Measurements from ENCODE around the gene CNOT11.

Gene CNOT11

DNA sequence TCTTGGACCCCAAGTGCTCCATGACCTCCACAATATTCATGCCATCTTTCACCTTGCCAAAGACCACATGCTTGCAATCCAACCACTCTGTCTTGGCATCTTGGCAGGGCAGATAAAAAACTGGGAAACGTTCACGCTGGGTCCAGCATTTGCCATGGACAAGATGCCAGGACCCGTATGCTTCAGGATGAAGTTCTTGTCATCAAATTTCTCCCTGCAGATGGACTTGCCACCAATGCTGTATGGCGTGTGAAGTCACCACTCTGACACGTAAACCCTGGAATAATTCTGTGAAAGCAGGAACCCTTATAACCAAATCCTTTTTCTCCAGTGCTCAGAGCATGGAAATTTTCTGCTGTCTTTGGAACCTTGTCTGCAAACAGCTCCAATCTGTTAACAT, 21.5 kb downstream of the CNOT11 start:
- no peaks in the 10 kb centered on the region for H3K27me3 ChIP-seq (ENCODE audit: control insufficient read depth in 5 of 5, insufficient read depth in 4 of 5, low read length in 5 of 5)
- no peaks in the 10 kb centered on the region for H3K9me3 ChIP-seq (ENCODE audit: control insufficient read depth in 5 of 5, low read length in 5 of 5)
- peaks cover 30 to 65% (median 58%) of the 10 kb centered on the region in 5 donors for H3K36me3 ChIP-seq (ENCODE audit: control insufficient read depth in 5 of 5, insufficient read depth in 5 of 5, low read length in 5 of 5)
- H3K27ac ChIP-seq (ENCODE audit: low read depth, low read length), result no peak overlapping the region
- no peak overlapping the region for H3K9ac ChIP-seq (ENCODE audit: low read length in 5 of 5)
- H3K4me3 ChIP-seq (ENCODE audit: low read depth in 1 of 5, low read length in 5 of 5), result no peak overlapping the region
- no peaks in the 10 kb centered on the region for H3K4me1 ChIP-seq (ENCODE audit: control insufficient read depth in 5 of 5, insufficient read depth in 5 of 5, low read length in 5 of 5)

DNA sequence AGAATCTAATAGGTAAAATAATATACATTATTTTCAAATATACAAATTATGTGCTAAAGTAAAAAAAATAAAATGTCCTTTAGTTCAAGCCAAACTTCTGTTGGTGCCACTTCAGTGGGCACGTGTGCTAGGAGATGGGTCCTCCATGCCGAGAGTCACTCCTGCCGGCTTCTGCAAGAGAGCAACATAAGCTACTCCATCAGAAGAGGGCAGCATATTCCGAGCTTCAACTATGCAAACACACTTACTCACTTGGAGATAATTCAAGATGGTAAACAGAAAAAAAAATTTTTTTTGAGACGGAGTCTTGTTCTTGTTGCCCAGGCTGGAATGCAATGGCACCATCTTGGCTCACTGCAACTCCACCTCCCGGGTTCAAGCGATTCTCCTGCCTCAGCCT, 24.4 kb downstream of the CNOT11 start:
- Histone ChIP-seq H3K36me3 (ENCODE audit: control insufficient read depth in 5 of 5, insufficient read depth in 5 of 5, low read length in 5 of 5) (peaks cover 24 to 56% (median 49%) of the 10 kb centered on the region in 5 donors), H3K9me3 (ENCODE audit: control insufficient read depth in 5 of 5, low read length in 5 of 5) (no peaks in the 10 kb centered on the region), H3K9ac (ENCODE audit: low read length in 5 of 5) (no peak overlapping the region), H3K4me1 (ENCODE audit: control insufficient read depth in 5 of 5, insufficient read depth in 5 of 5, low read length in 5 of 5) (no peaks in the 10 kb centered on the region), H3K27me3 (ENCODE audit: control insufficient read depth in 5 of 5, insufficient read depth in 4 of 5, low read length in 5 of 5) (no peaks in the 10 kb centered on the region), H3K4me3 (ENCODE audit: low read depth in 1 of 5, low read length in 5 of 5) (no peak overlapping the region), H3K27ac (ENCODE audit: low read depth, low read length) (no peak overlapping the region)

GRCh38 chr2:101278925-101279324, 26.2 kb downstream of the CNOT11 start:
- H3K4me1 ChIP-seq (ENCODE audit: control insufficient read depth in 5 of 5, insufficient read depth in 5 of 5, low read length in 5 of 5), result no peaks in the 10 kb centered on the region
- H3K9me3 ChIP-seq (ENCODE audit: control insufficient read depth in 5 of 5, low read length in 5 of 5), result no peaks in the 10 kb centered on the region
- peaks cover 25 to 55% (median 52%) of the 10 kb centered on the region in 5 donors for H3K36me3 ChIP-seq (ENCODE audit: control insufficient read depth in 5 of 5, insufficient read depth in 5 of 5, low read length in 5 of 5)
- no peak overlapping the region for H3K9ac ChIP-seq (ENCODE audit: low read length in 5 of 5)
- H3K27me3 ChIP-seq (ENCODE audit: control insufficient read depth in 5 of 5, insufficient read depth in 4 of 5, low read length in 5 of 5), result no peaks in the 10 kb centered on the region
- no peak overlapping the region for H3K27ac ChIP-seq (ENCODE audit: low read depth, low read length)
- no peak overlapping the region for H3K4me3 ChIP-seq (ENCODE audit: low read depth in 1 of 5, low read length in 5 of 5)

GRCh38 chr2:101281482-101281881, 28.8 kb downstream of the CNOT11 start:
- no peak overlapping the region for H3K27ac ChIP-seq (ENCODE audit: low read depth, low read length)
- H3K9ac ChIP-seq (ENCODE audit: low read length in 5 of 5), result no peak overlapping the region
- no peaks in the 10 kb centered on the region for H3K27me3 ChIP-seq (ENCODE audit: control insufficient read depth in 5 of 5, insufficient read depth in 4 of 5, low read length in 5 of 5)
- no peak overlapping the region for H3K4me3 ChIP-seq (ENCODE audit: low read depth in 1 of 5, low read length in 5 of 5)
- no peaks in the 10 kb centered on the region for H3K9me3 ChIP-seq (ENCODE audit: control insufficient read depth in 5 of 5, low read length in 5 of 5)
- H3K36me3 ChIP-seq (ENCODE audit: control insufficient read depth in 5 of 5, insufficient read depth in 5 of 5, low read length in 5 of 5), result peaks cover 40 to 72% (median 60%) of the 10 kb centered on the region in 5 donors
- H3K4me1 ChIP-seq (ENCODE audit: control insufficient read depth in 5 of 5, insufficient read depth in 5 of 5, low read length in 5 of 5), result no peaks in the 10 kb centered on the region

DNA sequence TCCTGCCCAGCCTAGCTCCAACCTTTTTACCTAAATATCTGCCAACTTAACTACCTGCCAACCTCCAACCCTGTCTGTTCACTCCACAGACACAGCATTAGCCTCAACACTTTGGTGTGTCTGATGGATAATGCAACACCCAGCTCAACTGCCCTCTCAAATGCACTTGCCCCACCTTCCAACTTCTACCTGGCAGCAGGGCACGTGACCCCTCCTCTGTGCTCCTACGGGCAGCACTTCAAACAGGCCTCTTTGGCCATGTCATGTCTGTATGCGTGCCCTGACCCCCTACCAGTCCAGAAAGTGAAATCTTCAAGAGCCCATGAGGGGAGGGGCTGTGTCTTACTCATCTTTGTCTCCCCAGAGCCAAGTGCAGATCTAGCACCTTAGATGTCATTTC, 30.3 kb downstream of the CNOT11 start:
- Histone ChIP-seq H3K4me1 (ENCODE audit: control insufficient read depth in 5 of 5, insufficient read depth in 5 of 5, low read length in 5 of 5) (no peaks in the 10 kb centered on the region), H3K36me3 (ENCODE audit: control insufficient read depth in 5 of 5, insufficient read depth in 5 of 5, low read length in 5 of 5) (peaks cover 43 to 84% (median 75%) of the 10 kb centered on the region in 5 donors), H3K27me3 (ENCODE audit: control insufficient read depth in 5 of 5, insufficient read depth in 4 of 5, low read length in 5 of 5) (no peaks in the 10 kb centered on the region), H3K9ac (ENCODE audit: low read length in 5 of 5) (no peak overlapping the region), H3K9me3 (ENCODE audit: control insufficient read depth in 5 of 5, low read length in 5 of 5) (no peaks in the 10 kb centered on the region), H3K4me3 (ENCODE audit: low read depth in 1 of 5, low read length in 5 of 5) (no peak overlapping the region), H3K27ac (ENCODE audit: low read depth, low read length) (no peak overlapping the region)

GRCh38 chr2:101286684-101287083, 34.0 kb downstream of the CNOT11 start:
- no peaks in the 10 kb centered on the region for H3K4me1 ChIP-seq (ENCODE audit: control insufficient read depth in 5 of 5, insufficient read depth in 5 of 5, low read length in 5 of 5)
- H3K36me3 ChIP-seq (ENCODE audit: control insufficient read depth in 5 of 5, insufficient read depth in 5 of 5, low read length in 5 of 5), result peaks cover 42 to 73% (median 64%) of the 10 kb centered on the region in 5 donors
- H3K4me3 ChIP-seq (ENCODE audit: low read depth in 1 of 5, low read length in 5 of 5), result no peak overlapping the region
- no peak overlapping the region for H3K9ac ChIP-seq (ENCODE audit: low read length in 5 of 5)
- no peaks in the 10 kb centered on the region for H3K9me3 ChIP-seq (ENCODE audit: control insufficient read depth in 5 of 5, low read length in 5 of 5)
- H3K27me3 ChIP-seq (ENCODE audit: control insufficient read depth in 5 of 5, insufficient read depth in 4 of 5, low read length in 5 of 5), result no peaks in the 10 kb centered on the region
- no peak overlapping the region for H3K27ac ChIP-seq (ENCODE audit: low read depth, low read length)

- no peaks in the 10 kb centered on the region for H3K9me3 ChIP-seq (ENCODE audit: control insufficient read depth in 5 of 5, low read length in 5 of 5)
- H3K36me3 ChIP-seq (ENCODE audit: control insufficient read depth in 5 of 5, insufficient read depth in 5 of 5, low read length in 5 of 5), result peaks cover 39 to 73% (median 58%) of the 10 kb centered on the region in 5 donors
- H3K9ac ChIP-seq (ENCODE audit: low read length in 5 of 5), result no peak overlapping the region
- no peak overlapping the region for H3K27ac ChIP-seq (ENCODE audit: low read depth, low read length)
- no peaks in the 10 kb centered on the region for H3K4me1 ChIP-seq (ENCODE audit: control insufficient read depth in 5 of 5, insufficient read depth in 5 of 5, low read length in 5 of 5)
- no peaks in the 10 kb centered on the region for H3K27me3 ChIP-seq (ENCODE audit: control insufficient read depth in 5 of 5, insufficient read depth in 4 of 5, low read length in 5 of 5)
- no peak overlapping the region for H3K4me3 ChIP-seq (ENCODE audit: low read depth in 1 of 5, low read length in 5 of 5)
Measured at GRCh38 chr2:101287303-101287702, 34.6 kb downstream of the CNOT11 start.

DNA sequence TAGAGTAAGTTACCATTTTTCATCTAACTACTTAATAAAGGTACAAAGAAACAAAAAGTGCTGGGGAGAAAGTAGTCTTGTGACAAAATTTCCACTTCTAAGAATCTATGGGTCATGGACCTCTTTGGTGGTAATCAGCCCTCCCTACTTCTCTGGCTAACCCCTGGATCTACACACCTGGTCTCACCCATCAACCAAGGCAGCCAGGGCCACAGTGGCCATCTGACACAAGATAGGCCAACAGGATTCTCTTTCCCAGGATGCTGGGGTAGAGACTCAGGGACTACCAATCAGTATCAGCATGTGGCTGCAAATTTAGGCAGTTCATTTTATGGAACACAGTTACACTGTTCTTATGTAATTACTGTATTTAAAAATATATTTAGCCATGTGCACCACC, 38.0 kb downstream of the CNOT11 start:
- no peak overlapping the region for H3K9ac ChIP-seq (ENCODE audit: low read length in 5 of 5)
- H3K27ac ChIP-seq (ENCODE audit: low read depth, low read length), result no peak overlapping the region
- no peaks in the 10 kb centered on the region for H3K27me3 ChIP-seq (ENCODE audit: control insufficient read depth in 5 of 5, insufficient read depth in 4 of 5, low read length in 5 of 5)
- H3K9me3 ChIP-seq (ENCODE audit: control insufficient read depth in 5 of 5, low read length in 5 of 5), result no peaks in the 10 kb centered on the region
- H3K4me3 ChIP-seq (ENCODE audit: low read depth in 1 of 5, low read length in 5 of 5), result no peak overlapping the region
- H3K36me3 ChIP-seq (ENCODE audit: control insufficient read depth in 5 of 5, insufficient read depth in 5 of 5, low read length in 5 of 5), result peaks cover 27 to 57% (median 39%) of the 10 kb centered on the region in 5 donors
- no peaks in the 10 kb centered on the region for H3K4me1 ChIP-seq (ENCODE audit: control insufficient read depth in 5 of 5, insufficient read depth in 5 of 5, low read length in 5 of 5)

- Histone ChIP-seq H3K27me3 (ENCODE audit: control insufficient read depth in 5 of 5, insufficient read depth in 4 of 5, low read length in 5 of 5) (no peaks in the 10 kb centered on the region), H3K27ac (ENCODE audit: low read depth, low read length) (no peak overlapping the region), H3K4me1 (ENCODE audit: control insufficient read depth in 5 of 5, insufficient read depth in 5 of 5, low read length in 5 of 5) (peaks cover 0 to 6% (median 2%) of the 10 kb centered on the region in 5 donors), H3K36me3 (ENCODE audit: control insufficient read depth in 5 of 5, insufficient read depth in 5 of 5, low read length in 5 of 5) (peaks cover 21 to 46% (median 28%) of the 10 kb centered on the region in 5 donors), H3K4me3 (ENCODE audit: low read depth in 1 of 5, low read length in 5 of 5) (no peak overlapping the region), H3K9ac (ENCODE audit: low read length in 5 of 5) (no peak overlapping the region), H3K9me3 (ENCODE audit: control insufficient read depth in 5 of 5, low read length in 5 of 5) (no peaks in the 10 kb centered on the region)
Measured at GRCh38 chr2:101291973-101292372, 39.3 kb downstream of the CNOT11 start.

- no peak overlapping the region for H3K4me3 ChIP-seq (ENCODE audit: low read depth in 1 of 5, low read length in 5 of 5)
- H3K4me1 ChIP-seq (ENCODE audit: control insufficient read depth in 5 of 5, insufficient read depth in 5 of 5, low read length in 5 of 5), result peaks cover 0 to 8% (median 6%) of the 10 kb centered on the region in 5 donors
- no peak overlapping the region for H3K27ac ChIP-seq (ENCODE audit: low read depth, low read length)
- no peaks in the 10 kb centered on the region for H3K27me3 ChIP-seq (ENCODE audit: control insufficient read depth in 5 of 5, insufficient read depth in 4 of 5, low read length in 5 of 5)
- no peaks in the 10 kb centered on the region for H3K9me3 ChIP-seq (ENCODE audit: control insufficient read depth in 5 of 5, low read length in 5 of 5)
- H3K36me3 ChIP-seq (ENCODE audit: control insufficient read depth in 5 of 5, insufficient read depth in 5 of 5, low read length in 5 of 5), result peaks cover 8 to 32% (median 16%) of the 10 kb centered on the region in 5 donors
- H3K9ac ChIP-seq (ENCODE audit: low read length in 5 of 5), result no peak overlapping the region
Measured at GRCh38 chr2:101293544-101293943, 40.9 kb downstream of the CNOT11 start.

GRCh38 chr2:101294861-101295260, 42.2 kb downstream of the CNOT11 start:
- Histone ChIP-seq H3K27me3 (ENCODE audit: control insufficient read depth in 5 of 5, insufficient read depth in 4 of 5, low read length in 5 of 5) (no peaks in the 10 kb centered on the region), H3K9me3 (ENCODE audit: control insufficient read depth in 5 of 5, low read length in 5 of 5) (no peaks in the 10 kb centered on the region), H3K4me1 (ENCODE audit: control insufficient read depth in 5 of 5, insufficient read depth in 5 of 5, low read length in 5 of 5) (peaks cover 0 to 19% (median 8%) of the 10 kb centered on the region in 5 donors), H3K9ac (ENCODE audit: low read length in 5 of 5) (no peak overlapping the region), H3K4me3 (ENCODE audit: low read depth in 1 of 5, low read length in 5 of 5) (no peak overlapping the region), H3K36me3 (ENCODE audit: control insufficient read depth in 5 of 5, insufficient read depth in 5 of 5, low read length in 5 of 5) (peaks cover 10 to 23% (median 13%) of the 10 kb centered on the region in 5 donors), H3K27ac (ENCODE audit: low read depth, low read length) (no peak overlapping the region)

All from subcutaneous abdominal adipose tissue (tissue), 5 donors.